ENCODE data around the gene ZSCAN22.
"Not testable (repeated sequence)": the region's sequence is repeated elsewhere in the genome, so short reads cannot be mapped to it uniquely, and the experiment has no call there.

Gene ZSCAN22

DNA sequence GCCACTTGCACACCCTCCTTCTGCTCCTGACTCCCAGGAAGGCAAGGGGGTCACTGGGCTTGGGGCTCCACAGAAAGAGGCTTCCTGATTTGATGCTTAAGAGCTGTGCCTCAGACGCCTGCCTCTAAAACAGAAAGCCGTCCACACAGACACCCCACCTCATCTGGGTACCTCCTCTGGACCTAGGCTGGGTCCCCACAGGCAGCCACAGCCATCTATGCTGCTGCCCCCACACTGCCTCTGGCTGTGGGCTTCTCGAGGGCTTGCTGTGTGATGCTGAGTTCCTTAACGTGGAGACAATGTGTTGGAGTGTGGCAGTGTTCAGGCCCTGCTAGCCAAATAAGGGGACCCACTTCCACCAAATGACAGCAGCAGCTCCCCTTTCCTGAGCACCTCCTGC is 8.5 kb upstream of the ZSCAN22 start:
- DNase-seq: no peak

DNA sequence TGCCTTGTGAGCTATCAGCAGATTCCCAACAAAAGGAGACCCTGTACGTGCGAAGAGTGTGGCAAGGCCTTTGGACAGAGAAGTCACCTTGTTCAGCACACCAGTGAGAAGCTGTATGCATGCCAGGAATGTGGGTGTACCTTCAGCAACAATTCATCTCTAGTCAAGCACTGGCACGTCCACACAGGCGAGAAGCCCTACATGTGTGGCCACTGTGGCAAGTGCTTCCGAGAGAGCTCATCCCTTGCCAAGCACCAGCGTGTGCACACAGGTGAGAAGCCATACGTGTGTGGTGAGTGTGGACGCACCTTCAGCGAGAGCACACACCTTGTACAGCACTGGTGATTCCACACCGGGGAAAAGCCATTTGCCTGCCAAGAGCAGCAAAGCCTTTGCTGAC is 7.6 kb upstream of the ZSCAN22 start:
- DNase-seq: no peak

DNA sequence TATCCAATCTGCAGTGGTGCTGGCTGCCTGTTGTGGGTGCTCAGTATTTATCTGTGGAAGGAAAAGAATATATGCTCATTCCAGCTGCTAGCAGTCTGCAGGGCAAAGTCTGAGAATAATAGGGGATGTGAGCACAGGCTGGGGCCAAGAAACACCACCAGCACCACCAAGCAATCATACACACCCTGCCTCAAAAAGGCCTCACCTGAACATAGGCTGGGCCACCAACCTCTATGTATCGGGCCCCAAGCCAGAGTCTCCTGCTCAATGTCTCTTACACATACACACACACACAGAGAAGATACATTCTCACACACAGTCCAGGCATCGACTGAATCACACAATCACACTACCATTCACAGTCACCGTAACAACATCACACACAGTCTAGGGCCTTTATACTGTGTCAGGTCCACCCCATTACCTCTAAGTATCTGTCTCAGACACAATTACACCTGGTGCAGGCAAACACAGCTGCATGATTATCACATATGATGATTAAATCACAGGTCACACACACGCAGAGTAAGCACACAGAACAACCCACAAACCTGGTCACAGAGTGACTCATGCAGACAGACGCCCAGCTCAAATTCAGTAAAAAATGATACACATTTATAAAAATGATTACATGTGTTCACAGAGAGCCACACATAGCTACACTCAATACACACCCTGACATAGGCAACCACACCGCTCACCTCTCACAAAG is 1.3 kb upstream of the ZSCAN22 start:
- no peak for DNase-seq

DNA sequence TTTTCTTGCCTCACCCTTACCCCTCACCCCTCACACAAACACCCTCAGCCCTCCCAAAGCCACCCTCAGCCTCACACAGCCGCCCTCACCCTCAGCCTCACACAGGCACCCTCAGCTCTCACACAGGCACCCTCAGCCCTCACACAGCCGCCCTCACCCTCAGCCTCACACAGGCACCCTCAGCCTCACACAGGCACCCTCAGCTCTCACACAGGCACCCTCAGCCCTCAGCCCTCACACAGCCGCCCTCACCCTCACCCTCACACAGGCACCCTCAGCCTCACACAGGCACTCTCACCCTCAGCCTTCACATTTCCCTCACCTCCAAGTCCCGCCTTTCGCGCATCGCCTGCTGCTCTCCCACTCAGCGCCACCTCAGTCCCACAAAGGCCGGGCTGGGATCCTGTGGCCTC is 287 bp upstream of the ZSCAN22 start:
- DNase-seq: no peak

DNA sequence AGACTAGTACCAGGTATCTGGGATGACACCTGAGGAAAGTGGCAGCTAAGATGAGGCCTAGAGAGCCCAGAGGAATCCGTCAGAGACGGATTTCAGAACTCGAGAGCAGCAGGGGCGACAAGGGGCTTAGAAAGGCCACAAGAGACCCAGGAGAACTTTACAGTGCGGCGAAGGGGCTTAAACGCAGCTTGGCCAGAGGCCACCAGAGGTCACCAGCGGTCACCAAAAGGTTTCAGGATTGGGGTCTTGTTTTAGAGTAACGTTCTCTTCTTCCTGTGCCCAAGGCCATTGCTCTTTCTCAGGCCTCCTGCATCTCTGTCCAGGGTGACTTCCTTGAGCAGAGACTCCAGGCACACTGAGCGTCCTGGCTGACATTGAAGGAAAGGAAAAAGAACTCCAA is 2.2 kb downstream of the ZSCAN22 start:
- peak; percentile 7 for DNase-seq

DNA sequence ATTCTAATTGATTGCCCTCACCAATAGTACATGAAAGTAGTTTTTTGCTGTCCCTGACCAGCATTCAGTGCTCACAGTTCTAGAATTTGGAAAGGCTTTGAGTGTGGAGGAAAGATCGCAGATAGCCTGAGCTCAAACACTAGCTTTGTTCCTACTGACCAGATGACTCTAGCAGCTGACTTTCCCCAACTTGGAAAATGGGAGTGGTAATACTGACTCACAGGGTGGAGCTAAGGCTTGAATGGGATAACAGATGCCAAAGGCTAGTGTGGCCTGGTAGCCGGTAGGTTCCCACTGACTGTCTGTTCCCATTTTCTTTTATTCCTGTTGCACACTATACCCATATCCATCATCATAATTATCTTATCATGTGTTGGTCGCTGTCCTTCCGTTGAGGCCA is 3.7 kb downstream of the ZSCAN22 start:
- DNase-seq: no peak

DNA sequence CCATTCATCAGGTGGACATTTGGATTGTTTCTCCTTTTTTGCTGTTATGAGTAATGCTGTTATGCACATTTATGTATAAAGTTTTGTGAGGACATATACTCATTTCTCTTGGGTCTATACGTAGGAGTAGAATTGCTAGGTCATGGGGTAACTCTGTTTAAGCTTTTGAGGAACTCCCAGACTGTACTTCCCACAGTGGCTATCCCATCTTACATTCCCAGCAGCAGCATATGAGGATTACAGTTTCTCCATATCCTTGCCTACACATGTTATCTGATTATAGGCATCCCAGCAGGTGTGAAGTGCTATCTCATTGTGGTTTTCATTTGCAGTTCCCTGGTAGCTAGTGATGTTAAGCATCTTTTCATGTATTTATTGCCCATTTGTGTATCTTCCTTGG is 5.9 kb downstream of the ZSCAN22 start:
- DNase-seq: no peak

DNA sequence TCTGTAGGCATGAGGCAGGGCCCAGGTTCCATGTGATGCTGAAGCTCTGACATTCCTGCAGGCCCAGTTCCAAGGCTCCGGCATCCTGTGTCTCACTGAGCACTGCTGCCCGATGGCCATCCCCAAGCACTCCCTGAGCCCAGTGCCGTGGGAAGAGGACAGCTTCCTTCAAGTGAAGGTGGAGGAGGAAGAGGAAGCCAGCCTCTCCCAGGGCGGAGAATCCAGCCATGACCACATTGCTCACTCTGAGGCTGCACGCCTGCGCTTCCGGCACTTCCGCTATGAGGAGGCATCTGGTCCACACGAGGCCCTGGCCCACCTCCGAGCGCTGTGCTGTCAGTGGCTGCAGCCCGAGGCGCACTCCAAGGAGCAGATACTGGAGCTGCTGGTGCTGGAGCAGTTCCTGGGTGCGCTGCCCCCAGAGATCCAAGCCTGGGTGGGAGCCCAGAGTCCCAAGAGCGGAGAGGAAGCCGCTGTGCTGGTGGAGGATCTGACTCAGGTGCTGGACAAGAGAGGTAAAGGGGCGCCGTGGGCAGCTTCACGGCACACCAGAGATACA is 8.0 kb downstream of the ZSCAN22 start:
- no peak for DNase-seq

DNA sequence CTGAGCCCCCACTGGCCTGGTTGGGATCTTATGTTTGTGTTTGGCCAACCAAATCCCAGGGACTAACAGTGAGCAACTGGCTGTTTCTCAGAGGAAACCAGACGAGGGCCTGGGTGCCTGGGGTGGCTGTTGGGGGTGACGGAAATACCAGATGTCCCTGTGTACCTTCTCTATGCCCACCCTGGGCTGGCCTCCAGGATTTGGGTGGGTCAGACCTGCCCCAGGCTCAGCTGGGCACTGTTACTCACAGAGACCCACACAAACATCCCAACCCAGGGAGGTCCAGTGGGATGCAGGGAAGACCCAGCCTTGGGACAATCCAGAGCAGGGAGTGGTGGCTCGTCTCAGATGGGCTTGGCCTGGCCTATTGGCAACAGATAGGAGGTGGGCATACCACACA is 8.8 kb downstream of the ZSCAN22 start:
- DNase-seq: no peak

DNA sequence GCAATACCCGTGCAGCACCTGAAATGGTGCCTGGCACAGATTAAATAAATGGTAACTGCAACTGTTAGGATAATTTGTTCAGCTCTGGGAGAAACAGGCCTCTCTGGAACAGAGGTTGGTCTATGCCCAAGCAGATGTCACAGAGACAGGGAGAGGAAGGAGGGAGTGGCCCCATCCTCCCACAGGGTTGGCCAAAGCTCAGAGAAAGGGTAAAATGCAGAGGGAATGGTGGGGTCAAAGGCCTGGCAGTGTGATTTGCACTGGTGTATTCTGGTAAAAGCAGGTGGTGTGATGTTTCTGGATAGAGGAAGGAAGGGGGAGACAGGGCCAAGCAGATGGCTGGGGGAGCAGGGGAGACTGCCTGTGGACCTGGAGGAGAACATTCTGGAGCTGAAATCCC is 9.4 kb downstream of the ZSCAN22 start:
- DNase-seq: no peak

DNA sequence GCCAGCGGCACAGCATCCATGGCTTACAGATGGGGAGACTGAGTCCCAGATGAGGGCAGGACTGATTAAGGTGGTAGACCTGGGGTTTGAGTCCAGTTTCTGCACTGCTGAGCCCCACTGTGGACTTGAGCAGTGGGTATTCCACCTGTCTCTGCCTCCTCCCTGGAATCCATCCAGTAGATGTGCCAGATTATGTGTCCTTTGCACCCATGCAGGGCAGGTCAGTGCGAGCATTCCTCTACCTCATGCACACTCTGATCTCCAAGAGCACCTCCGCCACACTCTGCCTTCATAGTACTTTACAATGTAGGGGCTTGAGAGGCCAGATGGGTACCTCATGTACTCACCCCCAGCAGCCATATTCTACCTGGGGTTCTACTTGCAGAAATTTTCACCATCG is 10.0 kb downstream of the ZSCAN22 start:
- no peak for DNase-seq

DNA sequence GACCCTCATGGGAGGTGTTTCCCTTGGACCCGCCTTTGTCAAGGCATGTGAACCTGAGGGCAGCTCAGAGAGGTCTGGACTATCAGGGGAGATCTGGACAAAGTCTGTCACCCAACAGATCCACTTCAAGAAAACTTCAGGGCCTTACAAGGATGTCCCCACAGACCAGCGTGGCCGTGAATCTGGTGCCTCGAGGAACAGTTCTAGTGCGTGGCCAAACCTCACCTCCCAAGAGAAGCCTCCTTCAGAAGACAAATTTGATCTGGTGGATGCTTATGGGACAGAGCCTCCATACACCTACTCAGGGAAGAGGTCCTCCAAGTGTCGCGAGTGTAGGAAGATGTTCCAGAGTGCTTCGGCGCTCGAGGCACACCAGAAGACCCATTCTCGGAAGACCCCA is 11.5 kb downstream of the ZSCAN22 start:
- DNase-seq: no peak

DNA sequence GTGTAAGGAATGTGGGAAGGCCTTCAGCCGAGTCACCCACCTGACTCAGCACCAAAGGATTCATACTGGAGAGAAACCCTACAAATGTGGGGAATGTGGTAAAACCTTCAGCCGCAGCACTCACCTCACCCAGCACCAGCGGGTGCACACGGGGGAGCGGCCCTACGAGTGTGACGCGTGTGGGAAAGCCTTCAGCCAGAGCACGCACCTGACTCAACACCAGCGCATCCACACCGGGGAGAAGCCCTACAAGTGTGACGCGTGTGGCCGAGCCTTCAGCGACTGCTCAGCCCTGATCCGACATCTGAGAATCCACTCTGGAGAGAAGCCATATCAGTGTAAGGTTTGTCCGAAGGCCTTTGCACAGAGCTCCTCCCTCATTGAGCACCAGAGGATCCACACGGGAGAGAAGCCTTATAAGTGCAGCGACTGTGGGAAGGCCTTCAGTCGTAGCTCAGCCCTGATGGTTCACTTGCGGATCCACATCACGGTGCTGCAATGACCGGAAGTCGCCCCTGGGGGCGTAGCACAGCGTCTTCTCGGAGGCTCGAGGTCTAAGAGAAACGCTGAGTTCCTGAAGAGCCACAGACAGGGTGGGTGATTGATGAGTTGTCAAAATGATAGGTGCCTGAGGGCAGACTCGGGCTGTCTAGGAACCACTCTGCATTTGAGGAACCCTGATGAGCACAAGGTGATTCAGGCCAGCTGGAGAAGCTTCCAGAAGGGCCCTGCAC is 12.2 kb downstream of the ZSCAN22 start:
- DNase-seq: no peak

DNA sequence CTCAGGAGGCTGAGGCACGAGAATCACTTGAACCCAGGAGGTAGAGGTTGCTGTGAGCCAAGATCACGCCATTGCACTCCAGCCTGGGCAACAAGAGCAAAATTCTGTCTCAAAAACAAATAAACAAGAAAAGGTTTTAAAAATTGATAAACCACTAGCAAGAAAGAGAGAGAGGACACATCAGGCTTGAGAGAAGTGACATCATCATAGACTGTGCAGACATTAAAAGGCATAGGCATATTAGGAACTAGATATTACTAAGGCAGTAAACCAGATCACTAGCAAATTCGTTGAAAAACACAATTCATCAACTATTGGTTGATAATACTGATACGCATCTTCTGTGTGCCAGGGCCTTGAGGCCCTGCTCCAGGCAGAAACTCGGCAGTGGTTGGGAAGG is 18.8 kb downstream of the ZSCAN22 start:
- DNase-seq: no peak

DNA sequence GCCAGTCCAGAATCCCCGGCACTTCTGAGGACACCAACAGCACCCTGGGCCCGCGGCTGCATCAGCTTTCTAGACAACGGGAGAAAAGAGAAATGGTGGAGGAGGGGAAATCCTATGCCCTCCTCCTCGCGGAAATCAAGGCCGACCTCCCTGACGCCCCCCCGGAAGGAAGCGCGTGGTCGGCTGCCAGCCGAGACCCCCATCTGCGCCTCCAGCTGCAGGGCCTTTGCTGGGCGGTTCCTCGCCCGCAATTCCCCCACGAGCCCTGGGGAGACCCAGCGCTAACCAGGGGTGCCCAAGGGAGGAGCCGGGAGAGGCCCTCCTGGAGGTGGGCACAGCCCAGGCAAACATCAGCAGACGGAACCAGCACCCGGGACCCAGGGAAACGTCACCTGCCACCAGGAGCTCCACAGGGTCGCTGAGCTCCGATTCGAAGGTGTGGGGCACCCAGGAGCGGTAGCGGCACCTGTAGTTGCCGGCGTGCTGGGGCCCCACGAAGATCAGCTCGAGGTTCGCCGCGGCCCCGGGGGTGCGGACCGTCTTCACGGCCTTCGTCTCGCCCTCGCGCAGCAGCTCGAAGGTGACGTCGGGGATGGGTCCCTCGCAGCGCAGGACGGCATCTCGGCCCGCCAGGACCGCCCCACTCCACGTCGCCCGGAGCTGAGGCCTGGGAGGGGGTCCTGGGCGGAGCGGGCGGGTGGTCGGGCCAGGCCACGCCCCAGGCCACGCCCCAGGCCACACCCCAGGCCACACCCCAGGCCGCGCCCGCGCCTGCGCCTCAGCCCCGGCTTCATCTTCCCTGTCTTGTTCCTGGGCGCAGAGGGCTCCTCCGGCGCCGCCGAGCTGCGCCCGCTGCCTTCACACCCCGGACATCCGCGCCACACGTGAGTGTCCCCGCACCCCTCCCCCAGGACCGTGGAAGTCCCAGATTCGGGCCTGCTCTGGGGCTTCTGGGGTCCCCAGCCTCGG is 20.5 kb downstream of the ZSCAN22 start:
- peak; percentile 58 for DNase-seq

DNA sequence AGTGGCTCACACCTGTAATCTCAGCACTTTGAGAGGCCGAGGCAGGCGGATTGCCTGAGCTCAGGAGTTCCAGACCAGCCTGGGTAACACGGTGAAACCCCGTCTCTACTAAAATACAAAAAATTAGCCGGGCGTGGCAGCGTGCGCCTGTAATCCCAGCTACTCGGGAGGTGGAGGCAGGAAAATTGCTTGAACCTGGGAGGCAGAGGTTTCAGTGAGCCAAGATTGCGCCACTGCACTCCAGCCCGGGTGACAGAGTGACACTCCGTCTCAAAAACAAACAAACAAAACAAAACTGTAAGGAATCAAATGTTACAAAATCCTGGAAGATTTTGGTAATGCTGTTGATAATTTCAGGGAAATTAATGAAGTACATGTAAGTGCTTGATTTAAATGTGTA is 21.3 kb downstream of the ZSCAN22 start:
- DNase-seq: not testable (repeated sequence)

DNA sequence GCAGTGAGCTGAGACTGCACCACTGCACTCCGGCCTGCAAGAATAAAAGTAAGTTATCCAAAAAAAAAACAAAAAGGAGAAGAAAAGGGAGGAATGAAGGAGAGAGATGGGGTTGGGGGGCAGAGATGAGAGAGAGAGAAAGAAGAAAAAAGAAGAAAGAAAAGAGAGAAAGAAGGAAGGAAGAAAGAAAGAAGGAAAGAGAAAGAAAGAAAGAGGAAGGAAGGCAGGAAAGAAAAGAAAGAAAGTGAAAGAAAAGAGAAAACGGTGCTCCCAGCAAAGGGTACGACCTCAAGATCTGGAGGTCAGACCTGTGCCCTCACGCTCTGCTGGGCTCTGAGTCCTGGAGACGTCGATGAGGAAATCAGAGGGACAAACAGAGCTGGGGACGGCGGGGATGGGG is 22.8 kb downstream of the ZSCAN22 start:
- DNase-seq: no peak

DNA sequence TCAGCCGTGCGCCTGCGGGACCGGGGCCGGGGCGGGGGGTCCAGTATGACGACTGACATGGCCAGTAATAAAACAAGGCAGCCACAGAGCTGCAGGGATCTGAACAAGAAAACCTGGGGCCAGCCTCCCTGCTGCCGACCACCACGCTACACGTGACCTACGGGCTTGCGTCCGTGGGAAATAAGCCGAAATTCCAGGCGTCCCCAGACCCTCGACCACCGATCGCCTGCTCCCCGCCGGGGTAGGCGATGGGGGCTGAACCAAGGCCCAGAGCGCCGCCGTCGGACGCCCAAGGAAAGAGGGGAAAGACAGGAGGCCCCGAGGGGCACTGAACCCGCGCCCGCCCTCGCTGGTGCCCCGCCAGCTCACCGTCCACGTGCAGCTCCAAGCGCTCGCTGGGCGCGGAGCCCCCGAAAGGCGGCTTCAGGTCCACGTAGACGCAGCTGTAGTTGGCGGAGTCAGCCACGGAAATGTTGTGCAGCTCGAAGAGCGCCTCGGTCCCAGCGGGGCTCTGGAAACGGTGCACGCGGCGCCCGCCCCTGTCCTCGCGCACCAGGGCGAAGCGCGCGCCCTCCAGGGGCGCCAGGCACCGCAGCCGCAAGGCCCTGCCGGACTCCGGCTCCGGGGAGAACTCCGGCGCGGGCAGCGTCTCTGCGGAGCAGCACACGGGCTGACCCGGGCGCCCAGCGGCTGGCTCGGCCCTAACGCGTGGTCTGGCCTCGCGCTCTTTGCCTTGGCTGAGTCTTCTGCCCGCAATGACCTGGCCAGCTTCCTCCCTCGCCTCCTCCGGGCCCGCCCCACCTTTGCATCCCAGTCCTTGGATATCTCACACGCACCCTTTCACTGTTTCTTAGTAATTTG is 23.4 kb downstream of the ZSCAN22 start:
- DNase-seq: no peak

DNA sequence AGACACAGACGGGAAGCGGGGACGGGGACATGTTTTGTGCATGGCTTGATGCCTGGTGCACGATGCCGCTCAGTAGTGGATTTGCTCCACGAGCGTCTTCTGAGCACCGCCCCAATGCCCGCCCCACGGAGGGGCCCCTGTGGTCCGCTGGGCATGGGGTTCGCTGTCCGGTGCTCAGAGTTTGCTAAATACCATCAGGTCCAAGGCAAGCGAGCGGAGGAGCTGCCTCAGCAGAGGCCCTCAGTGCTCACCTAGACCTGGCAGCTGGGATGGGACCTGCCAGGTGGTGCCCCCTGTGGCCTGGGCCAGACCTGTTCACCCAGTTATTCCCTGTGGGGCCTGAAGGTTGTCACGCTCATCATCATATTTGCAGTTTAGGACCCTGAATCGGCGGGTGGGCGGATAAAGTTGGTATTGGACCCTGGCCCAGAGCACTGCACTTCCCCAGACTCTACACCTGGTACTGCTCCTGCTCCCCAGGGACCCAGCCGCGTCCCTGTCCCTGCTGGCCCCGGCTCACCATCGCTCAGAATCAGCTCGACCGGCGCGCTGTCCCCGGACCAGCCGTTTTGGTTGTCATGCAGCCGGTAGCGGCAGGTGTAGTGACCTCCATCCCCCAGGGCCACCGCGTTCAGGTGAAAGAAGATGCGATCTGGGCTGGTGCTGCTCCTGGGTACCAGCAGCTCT is 24.2 kb downstream of the ZSCAN22 start:
- DNase-seq: no peak

DNA sequence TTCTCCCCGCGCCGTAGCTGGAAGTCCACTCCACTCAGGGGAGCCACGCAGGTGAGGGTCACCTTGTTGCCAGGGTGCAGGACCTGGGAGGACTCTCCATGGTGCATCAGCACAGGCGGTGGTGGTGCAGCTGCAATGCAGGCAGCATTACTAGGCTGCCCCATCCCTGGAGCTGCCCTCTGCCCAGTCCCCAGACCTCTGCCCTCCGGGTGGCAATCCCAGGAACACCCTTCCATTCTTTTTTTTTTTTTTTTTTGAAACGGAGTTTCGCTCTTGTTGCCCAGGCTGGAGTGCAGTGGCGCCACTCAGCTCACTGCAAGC is 24.7 kb downstream of the ZSCAN22 start:
- DNase-seq: no peak

DNA sequence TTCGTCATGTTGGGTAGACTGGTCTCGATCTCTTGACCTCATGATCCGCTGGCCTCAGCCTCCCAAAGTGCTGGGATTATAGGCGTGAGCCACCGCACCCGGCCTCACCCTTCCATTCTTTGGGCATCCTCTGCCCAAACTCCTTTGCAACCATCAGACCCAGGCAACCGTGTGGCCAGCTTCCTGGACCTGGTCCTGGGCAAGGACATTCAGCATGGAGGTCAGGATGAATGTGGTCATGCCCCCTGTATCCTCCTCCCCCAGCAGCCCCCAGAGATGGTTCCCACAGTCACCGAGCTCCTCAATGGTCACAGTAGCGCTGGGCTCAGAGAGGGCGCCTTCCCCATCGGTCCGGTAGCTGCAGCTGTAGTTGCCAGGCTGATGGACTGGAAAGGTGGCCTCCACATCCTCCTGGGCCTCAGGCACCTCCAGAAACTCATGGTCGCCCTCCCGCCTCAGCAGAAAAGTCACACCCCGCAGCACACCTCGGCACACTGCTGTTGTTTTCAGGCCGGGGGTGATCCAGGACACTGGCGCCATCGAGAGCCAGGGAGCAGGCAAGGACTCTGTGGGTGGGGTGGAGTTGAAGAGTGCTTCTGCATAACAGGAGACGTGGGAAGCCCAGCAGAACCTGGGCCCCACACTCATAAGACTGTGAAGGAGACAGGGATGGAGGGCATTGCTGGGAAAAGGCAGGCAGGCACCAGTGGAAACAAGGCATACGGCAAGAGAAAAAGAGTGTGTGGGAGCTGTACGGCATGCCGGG is 25.4 kb downstream of the ZSCAN22 start:
- no peak for DNase-seq

All from DMS79 treated with DMSO at 0.1 percent for 48 hours (cell line).